Activated T-cell treated with anti-CD3 and anti-CD28 coated beads, Interleukin-2, amount 50 U/mL, for 72 hours (primary cell): ENCODE results near the gene CHST1. TPM values are rescaled to one million over a fixed set of nuclear protein-coding genes. Genes with fewer than 3 reads are reported as not detected.

ENCODE experiments used
- ATAC-seq, 2 donors: fragments of 150-1000 bp; cut with Tn5 transposase; replicated peaks in 1 of 2; 2 replicates each; pipeline ENCODE4 v1.10.0; 2021; ENCODE audit warnings: moderate library complexity in 2 of 2, mild to moderate bottlenecking in 1 of 2
- DNase-seq, 2 donors: peaks; one replicate each; pipeline ENCODE4 v3.0.0; 2021 to 2022; ENCODE audit warnings: mixed read lengths in 1 of 2
- H3K27ac Mint-ChIP-seq: one replicate; pipeline ENCODE4 v1.8.0; 2022; ENCODE audit warnings: mild to moderate bottlenecking, moderate library complexity, mixed read lengths
- H3K27me3 Mint-ChIP-seq: one replicate; pipeline ENCODE4 v1.8.0; 2022; ENCODE audit warnings: low read depth, mixed read lengths
- H3K36me3 Mint-ChIP-seq, 2 donors: one replicate each; pipeline ENCODE4 v1.8.0; 2022; ENCODE audit warnings: mixed read lengths in 2 of 2, mild to moderate bottlenecking in 1 of 2; ENCODE audit not compliant: insufficient read depth in 2 of 2
- H3K4me1 Mint-ChIP-seq: one replicate; pipeline ENCODE4 v1.8.0; 2022; ENCODE audit warnings: low read depth, mixed read lengths
- H3K4me3 Mint-ChIP-seq, 2 donors: one replicate each; pipeline ENCODE4 v1.8.0; 2022; ENCODE audit warnings: mild to moderate bottlenecking in 2 of 2, mixed read lengths in 2 of 2, moderate library complexity in 2 of 2
- H3K9me3 Mint-ChIP-seq, 2 donors: one replicate each; pipeline ENCODE4 v1.8.0; 2022; ENCODE audit warnings: mixed read lengths in 2 of 2
- total RNA-seq, 2 donors: library from RNA; stranded (reverse); gene quantifications; one replicate each; pipeline ENCODE4 v1.2.3, GENCODE V29; 2022

Gene CHST1
- total RNA-seq, 2 donors from 2014 or later, result 0.10 TPM; not detected in 1

GRCh38 chr11:45609337-45609736 lies 56.1 kb downstream of the CHST1 start:
- Mint-ChIP-seq H3K27ac (no peak overlapping the region), H3K4me1 (no peaks in the 10 kb centered on the region), H3K27me3 (peaks cover 19% of the 10 kb centered on the region), H3K36me3 (no peaks in the 10 kb centered on the region), H3K4me3 (no peak overlapping the region), H3K9me3 (peaks cover 0 to 1% of the 10 kb centered on the region in 2 donors)
- DNase-seq (no peak), ATAC-seq (no peak)

DNA sequence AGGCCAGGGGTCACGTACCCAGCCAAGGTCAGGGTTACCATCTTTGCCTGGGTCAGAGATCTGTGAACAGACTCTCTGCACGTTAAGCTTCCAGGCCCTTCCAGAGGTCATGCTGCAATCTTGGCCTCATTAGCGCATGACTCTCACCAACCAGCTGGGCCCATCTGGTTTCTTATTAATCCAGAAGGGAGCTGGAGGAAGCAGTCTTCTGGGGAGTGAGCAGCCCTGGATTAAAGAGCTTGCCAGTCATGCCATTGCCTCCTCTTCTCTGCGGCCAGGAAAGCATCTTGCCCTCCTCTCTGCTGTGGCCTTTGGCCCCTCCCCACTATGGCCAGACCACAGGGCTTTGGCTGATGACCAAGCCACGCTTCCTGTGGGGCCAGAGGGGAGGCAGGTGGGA lies 57.4 kb downstream of the CHST1 start:
- ATAC-seq (no peak), DNase-seq (no peak)
- H3K27ac Mint-ChIP-seq, result no peak overlapping the region
- H3K4me3 Mint-ChIP-seq, result no peak overlapping the region
- peaks cover 0 to 1% of the 10 kb centered on the region in 2 donors for H3K9me3 Mint-ChIP-seq
- H3K4me1 Mint-ChIP-seq, result no peaks in the 10 kb centered on the region
- no peaks in the 10 kb centered on the region for H3K36me3 Mint-ChIP-seq
- peaks cover 32% of the 10 kb centered on the region for H3K27me3 Mint-ChIP-seq

DNA sequence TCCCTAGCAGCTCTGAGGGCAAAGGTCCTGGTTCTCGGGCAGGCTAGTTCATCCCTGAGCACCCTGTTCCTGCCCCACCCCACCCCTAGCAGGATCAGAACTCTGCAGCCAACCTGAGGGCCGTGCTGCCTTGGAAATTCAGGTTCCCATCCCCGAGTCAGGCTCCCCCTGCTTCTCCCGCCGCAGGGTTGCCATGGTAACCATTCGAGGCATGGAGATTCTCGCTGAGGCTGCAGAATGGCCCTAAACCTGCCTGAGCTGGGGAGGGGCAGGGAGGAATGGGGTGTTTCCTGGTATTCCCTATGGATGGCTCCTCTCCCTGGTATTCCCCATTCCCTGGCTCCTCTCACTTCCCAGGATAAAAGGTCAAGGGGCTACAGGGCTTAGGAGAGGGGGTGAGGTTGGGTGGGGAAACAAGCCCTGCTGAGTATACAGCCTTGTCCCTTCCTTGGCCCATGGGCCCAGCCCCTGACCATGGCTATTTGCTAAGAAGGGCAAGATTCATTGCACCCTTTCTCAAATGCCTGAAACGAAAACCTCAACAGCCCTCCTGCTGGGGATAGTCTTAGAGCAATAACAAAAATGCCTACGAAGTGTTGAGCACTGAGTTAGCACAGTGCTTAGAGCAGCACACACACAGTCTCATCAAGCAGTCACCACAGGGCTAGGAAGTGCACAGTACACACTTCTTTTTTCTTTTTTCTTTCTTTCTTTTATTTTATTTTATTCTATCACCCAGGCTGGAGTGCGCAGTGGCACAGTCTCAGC lies 58.7 kb downstream of the CHST1 start:
- Mint-ChIP-seq H3K27ac (no peak overlapping the region), H3K27me3 (peaks cover 38% of the 10 kb centered on the region), H3K4me3 (no peak overlapping the region), H3K36me3 (no peaks in the 10 kb centered on the region), H3K9me3 (peaks cover 0 to 1% of the 10 kb centered on the region in 2 donors), H3K4me1 (no peaks in the 10 kb centered on the region)
- no peak for DNase-seq
- ATAC-seq, result no peak

DNA sequence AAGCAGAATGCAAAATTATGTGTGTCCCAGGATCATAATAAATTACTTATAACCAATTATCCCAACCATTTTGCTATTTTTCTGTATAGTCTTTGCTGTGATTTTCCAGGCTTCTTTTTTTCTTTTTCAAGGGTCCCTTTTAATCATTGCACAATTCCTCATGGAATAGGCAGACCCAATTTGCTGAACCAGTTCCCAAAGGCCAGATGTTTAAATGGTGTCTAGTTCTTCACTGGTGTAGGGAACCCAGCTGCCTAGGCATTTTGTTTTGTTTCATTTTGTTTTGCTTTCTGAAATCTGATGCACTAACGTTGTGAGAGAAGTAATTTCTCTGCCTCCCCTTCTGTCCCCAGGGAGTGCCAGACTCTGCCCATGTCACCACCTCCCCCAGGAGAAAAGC lies 60.4 kb downstream of the CHST1 start:
- Mint-ChIP-seq H3K9me3 (peaks cover 0 to 1% of the 10 kb centered on the region in 2 donors), H3K4me1 (no peaks in the 10 kb centered on the region), H3K27ac (no peak overlapping the region), H3K4me3 (no peak overlapping the region), H3K36me3 (no peaks in the 10 kb centered on the region), H3K27me3 (peaks cover 45% of the 10 kb centered on the region)
- ATAC-seq (no peak), DNase-seq (no peak)

- peaks cover 38% of the 10 kb centered on the region for H3K27me3 Mint-ChIP-seq
- ATAC-seq, result no peak
- no peak overlapping the region for H3K27ac Mint-ChIP-seq
Observed at GRCh38 chr11:45603946-45604682, 61.3 kb downstream of the CHST1 start.

DNA sequence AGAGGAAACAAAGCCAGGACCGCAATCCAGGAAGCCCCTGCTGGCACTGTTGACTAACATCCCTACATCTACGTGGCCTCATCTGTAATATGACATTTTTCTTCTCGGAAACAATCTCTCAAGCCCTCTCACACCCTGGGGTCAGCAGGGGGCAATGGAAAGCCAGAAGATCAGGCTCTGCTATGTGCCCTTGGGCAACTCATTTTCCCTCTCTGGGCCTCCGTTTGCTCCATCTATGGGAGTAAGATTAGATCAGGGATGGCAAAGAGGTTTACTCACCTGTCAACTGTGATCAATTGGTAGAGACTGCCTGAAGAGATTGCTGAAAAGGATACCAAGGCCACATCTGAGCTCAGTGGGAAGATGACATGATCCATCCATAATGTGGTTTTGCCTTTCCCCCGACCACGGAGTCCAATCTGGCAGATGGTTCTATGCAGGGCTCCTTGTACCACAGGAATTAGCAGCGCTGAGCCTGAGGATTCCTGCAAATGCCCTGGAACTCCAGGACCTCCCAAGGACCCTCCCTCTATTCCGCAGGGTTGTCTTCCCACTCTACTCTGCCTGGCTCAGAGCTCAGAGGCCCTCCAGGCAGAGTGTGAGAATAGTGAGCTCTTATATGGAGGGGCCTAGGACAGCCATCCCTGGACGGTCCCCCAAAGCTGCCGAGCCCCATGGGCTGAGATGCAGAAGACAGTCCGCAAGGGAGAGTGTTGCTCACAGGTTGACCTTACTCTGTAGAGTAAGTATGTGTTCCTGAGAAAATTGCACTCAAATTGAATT lies 66.1 kb downstream of the CHST1 start:
- Mint-ChIP-seq H3K9me3 (no peaks in the 10 kb centered on the region), H3K27me3 (peaks cover 26% of the 10 kb centered on the region), H3K4me3 (no peak overlapping the region), H3K4me1 (no peaks in the 10 kb centered on the region), H3K36me3 (no peaks in the 10 kb centered on the region), H3K27ac (no peak overlapping the region)
- no peak for DNase-seq
- ATAC-seq, result no peak

More at GRCh38 chr11:45603946-45604682, 61.3 kb downstream of the CHST1 start:
- DNase-seq, result no peak
- Mint-ChIP-seq H3K4me1 (no peaks in the 10 kb centered on the region), H3K9me3 (peaks cover 0 to 1% of the 10 kb centered on the region in 2 donors), H3K36me3 (no peaks in the 10 kb centered on the region), H3K4me3 (no peak overlapping the region)

Other genes starting within 250 kb of the CHST1 start
- gene SLC35C1, start 139.5 kb upstream of the CHST1 start, total RNA-seq, result 10 to 100 TPM; 12.0 to 15.1 TPM
- gene CRY2, start 181.9 kb upstream of the CHST1 start, total RNA-seq, result 10 to 100 TPM; 20.2 to 23.8 TPM
- under 1 TPM; 0.50 to 0.69 TPM for gene MAPK8IP1, start 220.0 kb upstream of the CHST1 start, total RNA-seq
- 1 to 10 TPM; 1.3 to 1.9 TPM for gene FREY1, start 241.6 kb upstream of the CHST1 start, total RNA-seq